Fibroblast of villous mesenchyme (primary cell): ENCODE measurements around the gene ZNF350. TPM values are rescaled to one million over a fixed set of nuclear protein-coding genes. Genes with fewer than 3 reads are reported as not detected.
"Not testable (repeated sequence)": the region's sequence is repeated elsewhere in the genome, so short reads cannot be mapped to it uniquely, and the experiment has no call there.

Experiments used
- DNase-seq: peaks from one replicate; pipeline ENCODE4 v3.0.0-alpha.2; 2010; ENCODE audit warnings: low read depth
- H3K4me3 ChIP-seq: 2 replicates; pipeline ENCODE4 v1.5.1; 2011; ENCODE audit warnings: low read depth, mild to moderate bottlenecking, low read length
- total RNA-seq: library from RNA; depleted of rRNA; stranded (reverse); fragments of >200 nt; gene quantifications from 2 replicates; pipeline ENCODE4 v1.2.3, GENCODE V29; 2012
- TF ChIP-seq, protein P1 (sequence below): IDR thresholded peaks from 2 replicates; pipeline ENCODE4 v1.5.1; 2012; ENCODE audit warnings: low read depth, mild to moderate bottlenecking, low read length; ENCODE audit not compliant: insufficient read depth

The ZNF350 gene
- total RNA-seq, 1 donor, result 7.8 TPM

DNA sequence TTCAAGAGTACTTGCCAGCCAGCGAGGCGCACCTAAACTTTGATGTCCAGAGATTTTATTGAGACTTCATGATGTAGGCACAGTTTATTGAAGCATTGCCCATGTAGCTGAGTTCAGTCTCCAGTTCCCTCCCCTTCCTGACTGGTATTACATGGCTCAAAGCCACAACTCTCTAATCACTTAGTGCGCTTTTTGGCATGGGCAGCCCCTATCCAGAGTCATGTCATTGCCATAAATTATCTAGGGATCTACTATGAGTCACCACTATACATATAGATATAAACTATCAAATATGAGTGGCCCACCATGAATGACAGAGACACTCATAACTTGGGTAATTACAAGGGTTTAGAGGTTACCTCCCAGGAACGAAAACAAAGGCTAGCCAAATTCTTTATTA is 33.9 kb upstream of the ZNF350 start:
- no peak overlapping the region for H3K4me3 ChIP-seq
- TF ChIP-seq, protein P1, sequence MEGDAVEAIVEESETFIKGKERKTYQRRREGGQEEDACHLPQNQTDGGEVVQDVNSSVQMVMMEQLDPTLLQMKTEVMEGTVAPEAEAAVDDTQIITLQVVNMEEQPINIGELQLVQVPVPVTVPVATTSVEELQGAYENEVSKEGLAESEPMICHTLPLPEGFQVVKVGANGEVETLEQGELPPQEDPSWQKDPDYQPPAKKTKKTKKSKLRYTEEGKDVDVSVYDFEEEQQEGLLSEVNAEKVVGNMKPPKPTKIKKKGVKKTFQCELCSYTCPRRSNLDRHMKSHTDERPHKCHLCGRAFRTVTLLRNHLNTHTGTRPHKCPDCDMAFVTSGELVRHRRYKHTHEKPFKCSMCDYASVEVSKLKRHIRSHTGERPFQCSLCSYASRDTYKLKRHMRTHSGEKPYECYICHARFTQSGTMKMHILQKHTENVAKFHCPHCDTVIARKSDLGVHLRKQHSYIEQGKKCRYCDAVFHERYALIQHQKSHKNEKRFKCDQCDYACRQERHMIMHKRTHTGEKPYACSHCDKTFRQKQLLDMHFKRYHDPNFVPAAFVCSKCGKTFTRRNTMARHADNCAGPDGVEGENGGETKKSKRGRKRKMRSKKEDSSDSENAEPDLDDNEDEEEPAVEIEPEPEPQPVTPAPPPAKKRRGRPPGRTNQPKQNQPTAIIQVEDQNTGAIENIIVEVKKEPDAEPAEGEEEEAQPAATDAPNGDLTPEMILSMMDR, result no peak
- DNase-seq, result no peak

DNA sequence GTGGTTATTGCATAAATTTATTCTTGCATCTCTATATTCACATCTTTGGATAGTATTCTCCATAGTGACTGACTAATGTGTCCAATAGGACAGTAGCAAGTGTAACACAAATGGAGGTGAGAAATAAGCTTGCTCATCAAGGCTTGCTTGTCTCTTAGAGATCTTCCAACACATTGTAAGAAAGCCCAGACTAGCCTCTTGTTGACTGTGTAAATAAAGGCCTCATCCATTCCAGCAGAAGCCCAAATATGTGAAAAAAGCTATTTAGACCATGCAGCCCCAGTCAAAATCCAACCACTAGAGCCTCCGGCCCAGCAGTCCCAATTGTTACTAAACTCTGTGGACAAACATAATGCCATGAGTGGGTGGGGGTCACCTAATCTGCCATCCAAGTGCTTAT is 24.0 kb upstream of the ZNF350 start:
- TF ChIP-seq, protein P1, result no peak
- DNase-seq, result no peak
- H3K4me3 ChIP-seq, result no peak overlapping the region

DNA sequence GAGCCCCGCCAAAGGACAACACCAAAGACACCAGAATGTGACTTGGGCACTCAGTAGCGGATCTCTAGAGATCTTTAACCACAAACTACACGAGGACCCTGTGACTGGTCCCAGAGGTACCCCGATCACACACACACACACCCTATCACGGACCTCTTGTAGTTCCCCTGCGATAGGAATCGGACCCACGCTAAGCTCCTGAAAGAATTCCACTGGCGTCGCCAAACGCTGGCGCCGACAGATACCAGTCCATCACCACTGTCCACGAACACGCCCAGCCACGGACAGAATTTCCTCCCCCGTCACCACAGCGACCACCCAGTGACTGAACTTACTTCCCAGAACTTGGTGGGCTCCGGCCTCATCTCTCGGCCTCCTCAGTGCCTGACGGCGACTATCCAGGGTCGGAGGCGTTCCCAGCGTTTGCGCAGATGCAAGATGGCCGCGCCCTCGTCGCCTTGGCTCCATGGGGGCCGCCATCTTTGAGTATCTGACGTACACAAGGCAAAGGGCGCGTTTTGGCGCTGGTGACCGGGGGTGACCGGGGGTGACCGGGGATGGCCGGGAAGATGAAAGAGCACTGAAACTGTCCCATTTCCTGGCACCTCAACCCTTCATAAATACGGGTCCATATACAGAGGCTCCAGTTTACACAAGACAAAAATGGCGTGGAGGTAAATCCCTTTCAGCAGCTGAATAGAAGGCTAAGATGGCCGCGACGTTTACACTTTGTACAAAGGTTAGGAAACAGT is 21.3 kb upstream of the ZNF350 start, which contains the start of gene ZNF615:
Gene ZNF615 (minus strand): TSS at position 406 of the 752 bp plus-strand sequence. CDS start 4,500 bp downstream, outside the sequence.
- DNase-seq, result peak; percentile 85
- peak within 1 kb of the TSS; percentile 98 for H3K4me3 ChIP-seq
- TF ChIP-seq, protein P1, result no peak

DNA sequence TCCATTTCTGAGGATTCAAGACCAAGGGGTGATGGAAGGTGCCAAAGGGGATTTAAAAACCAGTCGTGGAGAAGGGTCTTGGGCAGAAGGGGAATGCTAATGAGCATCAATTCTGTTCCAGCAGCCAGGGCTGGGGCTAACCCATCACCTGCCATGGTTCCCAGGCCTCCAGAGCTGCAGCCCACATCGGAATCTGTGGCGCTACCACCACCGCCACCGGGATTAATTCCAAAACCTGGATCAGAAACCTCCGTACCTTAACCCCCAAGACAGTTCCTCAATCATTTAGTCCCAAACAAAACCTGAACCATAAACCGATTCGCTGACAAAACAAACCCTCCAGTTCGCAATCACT is 20.8 kb upstream of the ZNF350 start:
- H3K4me3 ChIP-seq, result peak overlapping the region; percentile 98
- TF ChIP-seq, protein P1, result no peak
- DNase-seq, result no peak

DNA sequence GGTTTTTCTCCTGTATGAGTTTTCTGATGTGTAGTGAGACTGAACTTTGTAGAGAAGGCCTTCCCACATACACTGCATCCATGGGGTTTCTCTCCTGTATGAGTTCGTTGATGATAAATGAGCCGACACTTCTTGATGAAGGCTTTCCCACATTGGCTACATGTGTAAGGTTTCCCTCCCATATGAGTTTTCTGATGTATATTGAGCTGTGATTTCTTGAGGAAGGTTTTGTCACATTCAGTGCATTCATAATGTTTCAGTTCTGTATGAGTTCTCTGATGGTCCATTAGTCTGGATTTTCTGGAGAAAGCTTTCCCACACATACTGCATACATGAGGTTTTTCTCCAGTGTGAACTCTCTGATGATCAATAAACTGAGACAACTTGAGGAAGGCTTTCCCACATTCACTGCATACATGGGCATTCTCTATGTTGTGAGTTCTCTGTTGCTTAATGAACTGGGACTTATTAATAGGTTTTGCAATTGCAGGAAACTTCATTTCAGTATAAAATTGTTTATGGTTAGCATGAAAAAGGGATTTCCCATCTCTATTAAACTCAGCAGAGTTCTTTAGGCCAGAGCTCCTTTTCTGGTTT is 7.5 kb upstream of the ZNF350 start:
- DNase-seq, result no peak
- TF ChIP-seq, protein P1, result no peak
- H3K4me3 ChIP-seq, result no peak overlapping the region

DNA sequence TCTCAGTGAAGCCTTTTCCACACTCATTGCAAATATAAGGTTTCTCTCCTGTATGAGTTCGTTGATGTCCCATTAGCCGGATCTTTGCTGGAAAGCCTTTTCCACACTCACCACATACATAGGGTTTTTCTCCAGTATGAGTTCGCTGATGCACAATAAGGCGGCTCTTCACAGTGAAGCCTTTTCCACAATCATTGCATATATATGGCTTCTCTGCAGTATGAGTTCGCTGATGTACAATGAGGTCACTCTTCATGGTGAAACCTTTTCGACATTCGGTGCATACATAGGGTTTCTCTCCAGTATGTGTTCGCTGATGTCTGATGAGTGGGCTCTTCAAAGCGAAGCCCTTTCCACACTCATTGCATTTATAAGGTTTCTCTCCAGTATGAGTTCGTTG is 6.8 kb upstream of the ZNF350 start:
- TF ChIP-seq, protein P1, result no peak
- H3K4me3 ChIP-seq, result no peak overlapping the region
- DNase-seq, result no peak

DNA sequence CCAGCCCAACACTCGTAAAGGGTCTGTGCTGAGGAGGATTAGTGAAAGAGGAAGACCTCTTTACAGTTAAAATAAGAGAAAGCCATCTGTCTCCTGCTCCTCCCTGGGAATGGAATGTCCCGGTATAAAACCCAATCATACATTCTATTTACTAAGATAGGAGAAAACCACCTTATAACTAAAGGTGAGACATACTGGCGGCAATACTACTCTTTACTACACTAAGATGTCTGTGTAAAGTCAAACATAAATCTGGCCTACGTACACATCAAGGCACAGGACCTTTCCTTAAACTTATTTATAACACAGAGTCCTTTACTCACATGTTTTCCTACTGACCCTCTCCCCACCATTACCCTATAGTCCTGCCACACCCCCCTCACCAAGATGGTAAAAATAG is 3.3 kb downstream of the ZNF350 start:
- no peak overlapping the region for H3K4me3 ChIP-seq

DNA sequence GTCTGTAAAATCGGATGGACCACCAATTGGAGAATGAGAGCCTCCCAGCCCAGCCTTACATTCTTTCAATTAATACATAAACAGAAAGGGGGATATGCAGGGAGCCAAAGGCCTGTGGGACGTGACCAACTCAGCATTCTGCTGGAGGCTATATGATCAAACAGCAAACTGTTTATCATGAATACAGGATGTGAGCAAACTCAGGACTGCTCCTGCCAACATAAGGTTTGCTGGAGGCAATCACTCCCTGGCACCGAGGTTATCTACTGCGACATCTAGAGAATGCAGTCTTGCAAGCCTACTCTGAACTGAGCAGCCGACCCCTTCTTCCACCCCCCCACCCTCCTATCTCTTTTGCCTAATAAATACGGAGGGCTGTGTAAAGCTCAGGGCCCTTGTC is 5.7 kb downstream of the ZNF350 start:
- DNase-seq, H3K4me3 ChIP-seq: not testable (repeated sequence)

More for the DNA sequence above, 3.3 kb downstream of the ZNF350 start:
- TF ChIP-seq, protein P1, result no peak
- no peak for DNase-seq
